ENCODE measurements around the gene COL19A1. TPM values are rescaled to one million over a fixed set of nuclear protein-coding genes. Genes with fewer than 3 reads are reported as not detected.

The COL19A1 gene
- total RNA-seq, 4 donors from 2014 or later: 0.09 TPM; not detected in 3

- no peak for DNase-seq (ENCODE audit: low spot score)
- TF ChIP-seq, protein P1, sequence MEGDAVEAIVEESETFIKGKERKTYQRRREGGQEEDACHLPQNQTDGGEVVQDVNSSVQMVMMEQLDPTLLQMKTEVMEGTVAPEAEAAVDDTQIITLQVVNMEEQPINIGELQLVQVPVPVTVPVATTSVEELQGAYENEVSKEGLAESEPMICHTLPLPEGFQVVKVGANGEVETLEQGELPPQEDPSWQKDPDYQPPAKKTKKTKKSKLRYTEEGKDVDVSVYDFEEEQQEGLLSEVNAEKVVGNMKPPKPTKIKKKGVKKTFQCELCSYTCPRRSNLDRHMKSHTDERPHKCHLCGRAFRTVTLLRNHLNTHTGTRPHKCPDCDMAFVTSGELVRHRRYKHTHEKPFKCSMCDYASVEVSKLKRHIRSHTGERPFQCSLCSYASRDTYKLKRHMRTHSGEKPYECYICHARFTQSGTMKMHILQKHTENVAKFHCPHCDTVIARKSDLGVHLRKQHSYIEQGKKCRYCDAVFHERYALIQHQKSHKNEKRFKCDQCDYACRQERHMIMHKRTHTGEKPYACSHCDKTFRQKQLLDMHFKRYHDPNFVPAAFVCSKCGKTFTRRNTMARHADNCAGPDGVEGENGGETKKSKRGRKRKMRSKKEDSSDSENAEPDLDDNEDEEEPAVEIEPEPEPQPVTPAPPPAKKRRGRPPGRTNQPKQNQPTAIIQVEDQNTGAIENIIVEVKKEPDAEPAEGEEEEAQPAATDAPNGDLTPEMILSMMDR (IDR thresholded peaks at IDR 0.05): no peak
- ATAC-seq (ENCODE audit: low FRiP score): no peak
These were observed 358.7 kb downstream of the COL19A1 start for GRCh38 chr6:70225055-70225454.

- DNase-seq (ENCODE audit: low spot score) (no peak), ATAC-seq (ENCODE audit: low FRiP score) (no peak)
- TF ChIP-seq, protein P1 (IDR thresholded peaks at IDR 0.05): no peak
These were observed 365.0 kb downstream of the COL19A1 start for GRCh38 chr6:70231311-70231710.

DNA sequence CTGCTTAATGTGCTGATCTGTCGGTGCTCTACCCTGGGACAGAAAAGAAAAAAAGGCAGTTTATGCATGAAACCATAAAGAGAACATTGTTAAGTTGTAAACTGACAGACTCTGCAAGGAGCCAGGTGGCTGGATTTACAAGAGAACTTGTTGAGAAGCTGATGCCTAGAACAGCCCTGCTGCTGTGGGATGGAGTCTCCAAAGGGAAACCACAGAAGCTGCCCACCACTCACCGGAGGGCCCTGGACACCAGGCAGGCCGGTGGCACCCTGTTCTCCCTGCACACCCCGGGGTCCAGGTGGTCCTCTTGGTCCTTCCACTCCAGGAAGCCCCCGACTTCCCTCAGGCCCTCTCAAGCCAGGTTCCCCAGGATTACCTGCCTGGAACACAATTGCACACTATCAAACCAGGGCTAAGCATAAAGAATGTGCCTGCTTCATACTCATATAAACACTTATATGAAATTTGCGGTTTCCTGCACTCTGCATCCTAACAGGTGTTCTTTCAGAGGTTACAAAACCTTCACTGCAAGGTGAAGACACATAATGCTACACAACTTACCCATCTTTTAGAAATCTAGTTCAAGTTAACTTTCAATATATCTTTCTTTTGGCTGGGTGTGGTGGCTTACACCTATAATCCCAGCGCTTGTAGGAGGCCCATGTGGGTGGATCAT lies 368.3 kb downstream of the COL19A1 start:
- ATAC-seq (ENCODE audit: low FRiP score) (no peak), DNase-seq (ENCODE audit: low spot score) (no peak)
- TF ChIP-seq, protein P1 (IDR thresholded peaks at IDR 0.05): no peak

DNA sequence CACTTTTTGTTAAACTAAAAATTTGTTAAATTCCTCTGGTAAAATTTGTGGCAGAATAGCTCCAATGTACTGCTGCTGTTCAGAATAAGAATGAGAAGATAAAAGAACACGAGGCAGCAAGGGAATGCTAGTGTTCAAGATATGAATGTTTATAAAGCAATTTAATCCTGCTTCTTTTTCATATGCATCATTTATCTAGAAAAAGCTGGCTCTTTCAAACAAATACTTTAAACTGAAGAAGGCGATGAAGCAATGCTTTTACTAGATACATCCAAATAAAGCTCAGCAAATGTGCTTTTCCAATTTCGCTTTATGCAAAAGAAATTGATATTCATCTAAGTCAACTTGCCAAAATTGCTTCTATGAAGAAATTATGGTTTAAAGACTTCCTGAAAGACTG lies 370.0 kb downstream of the COL19A1 start:
- DNase-seq (ENCODE audit: low spot score) (no peak), ATAC-seq (ENCODE audit: low FRiP score) (no peak)
- TF ChIP-seq, protein P1 (IDR thresholded peaks at IDR 0.05): no peak

DNA sequence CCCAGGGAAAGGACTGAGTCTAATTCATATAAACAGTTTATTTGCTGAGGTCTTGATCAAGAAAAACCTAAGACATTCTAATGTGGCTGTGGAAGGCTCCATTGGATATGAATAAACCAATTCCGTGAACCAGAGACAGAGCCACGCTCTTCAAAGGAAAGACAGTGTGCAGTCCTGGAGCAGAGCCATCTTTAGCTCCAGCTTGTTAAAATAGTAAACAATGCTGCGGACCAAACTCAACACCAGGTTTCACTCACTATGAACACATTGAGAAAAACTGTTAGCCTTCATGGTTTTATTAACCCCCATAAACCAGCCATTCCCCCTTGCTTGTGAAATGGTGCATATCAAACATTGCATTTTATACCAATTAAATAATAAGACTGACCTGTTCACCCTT lies 374.7 kb downstream of the COL19A1 start:
- DNase-seq (ENCODE audit: low spot score) (no peak), ATAC-seq (ENCODE audit: low FRiP score) (no peak)
- TF ChIP-seq, protein P1 (IDR thresholded peaks at IDR 0.05): no peak

- TF ChIP-seq, protein P1 (IDR thresholded peaks at IDR 0.05): no peak
- ATAC-seq (ENCODE audit: low FRiP score) (no peak), DNase-seq (ENCODE audit: low spot score) (no peak)
These were observed 375.6 kb downstream of the COL19A1 start for GRCh38 chr6:70241991-70242420.

DNA sequence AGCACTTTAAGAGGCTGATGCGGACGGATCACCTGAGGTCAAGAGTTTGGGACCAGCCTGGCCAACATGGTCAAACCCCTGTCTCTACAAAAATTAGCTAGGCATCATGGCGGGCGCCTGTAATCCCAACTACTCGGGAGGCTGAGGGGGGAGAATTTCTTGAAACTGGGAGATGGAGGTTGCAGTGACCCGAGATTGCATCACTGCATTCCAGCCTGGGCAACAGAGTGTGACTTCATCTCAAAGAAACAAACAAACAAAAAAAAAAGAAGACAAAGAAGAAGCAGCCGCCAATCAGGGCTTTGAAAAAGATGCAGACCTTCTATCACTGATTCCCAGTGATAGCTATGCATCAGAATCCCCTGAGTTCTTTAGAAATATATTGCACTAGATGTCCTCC lies 379.8 kb downstream of the COL19A1 start:
- DNase-seq (ENCODE audit: low spot score) (no peak), ATAC-seq (ENCODE audit: low FRiP score) (no peak)
- TF ChIP-seq, protein P1 (IDR thresholded peaks at IDR 0.05): no peak
